Smooth muscle cell (in vitro differentiated cells): ENCODE results near the gene PRKCQ. TPM values are rescaled to one million over a fixed set of nuclear protein-coding genes. Genes with fewer than 3 reads are reported as not detected.

Source experiments
- DNase-seq: peaks from one replicate; lab custom pipeline; 2025; ENCODE audit not compliant: unreplicated experiment; lab: John Stamatoyannopoulos, UW
- H2AFZ ChIP-seq: fragments of 200-600 bp; sonication (generic); 2 replicates; pipeline ENCODE4 v1.6.0; 2016; ENCODE audit warnings: antibody characterized with exemption, low read depth, mild to moderate bottlenecking
- H3F3A ChIP-seq: fragments of 200-600 bp; sonication (generic); 2 replicates; pipeline ENCODE4 v1.6.0; 2017; ENCODE audit warnings: antibody characterized with exemption, low read depth
- H3K27ac ChIP-seq: fragments of 200-600 bp; sonication (generic); 2 replicates; pipeline ENCODE4 v1.5.1; 2016; ENCODE audit warnings: low read depth, mild to moderate bottlenecking
- H3K27me3 ChIP-seq: fragments of 200-600 bp; sonication (generic); 2 replicates; pipeline ENCODE4 v1.6.1; 2016; ENCODE audit warnings: low read depth, mild to moderate bottlenecking
- H3K36me3 ChIP-seq: fragments of 200-600 bp; sonication (generic); 2 replicates; pipeline ENCODE4 v1.5.1; 2016; ENCODE audit warnings: low read depth
- H3K4me1 ChIP-seq: fragments of 200-600 bp; sonication (generic); 2 replicates; pipeline ENCODE4 v1.5.1; 2016; ENCODE audit warnings: low read depth
- H3K4me2 ChIP-seq: fragments of 200-600 bp; sonication (generic); 2 replicates; pipeline ENCODE4 v1.6.0; 2016; ENCODE audit warnings: mild to moderate bottlenecking
- H3K4me3 ChIP-seq: fragments of 200-600 bp; sonication (generic); 2 replicates; pipeline ENCODE4 v1.5.1; 2016; ENCODE audit warnings: mild to moderate bottlenecking
- H3K79me2 ChIP-seq: fragments of 200-600 bp; sonication (generic); 2 replicates; pipeline ENCODE4 v1.6.0; 2016; ENCODE audit warnings: low read depth, mild to moderate bottlenecking
- H3K9ac ChIP-seq: fragments of 200-600 bp; sonication (generic); 2 replicates; pipeline ENCODE4 v1.6.0; 2016; ENCODE audit warnings: low read depth
- H3K9me3 ChIP-seq: fragments of 200-600 bp; sonication (generic); replicated peaks from 2 replicates; pipeline ENCODE4 v1.5.1; 2016; ENCODE audit warnings: low read depth
- H4K20me1 ChIP-seq: fragments of 200-600 bp; sonication (generic); 2 replicates; pipeline ENCODE4 v1.6.0; 2016; ENCODE audit warnings: low read depth
- WGBS: methylation state at CpG from one replicate; pipeline ENCODE4 v1.1.7; 2016; ENCODE audit warnings: low lambda C conversion rate; 5-methylcytosine and 5-hydroxymethylcytosine counted together
- polyA plus RNA-seq: library from polyadenylated mRNA; unstranded; fragments of >200 nt; fragmentation: Nextera tagmentation; extraction: Ambion mirVana; gene quantifications from 2 replicates; pipeline ENCODE4 v1.2.1, GENCODE V29; 2016
- total RNA-seq: library from RNA; depleted of rRNA; stranded (reverse); fragments of >200 nt; gene quantifications from 2 replicates; pipeline ENCODE4 v1.2.3, GENCODE V29; 2014
- TF ChIP-seq, protein P1 (sequence below): fragments of 200-600 bp; sonication (generic); IDR thresholded peaks from 2 replicates; pipeline ENCODE4 v1.5.1; 2017; ENCODE audit warnings: borderline replicate concordance, mild to moderate bottlenecking, antibody characterized with exemption; ENCODE audit not compliant: insufficient read depth, poor library complexity, severe bottlenecking

Gene PRKCQ
- total and polyA plus RNA-seq, 2 experiments from 2014 or later: 0.27 to 0.38 TPM

DNA sequence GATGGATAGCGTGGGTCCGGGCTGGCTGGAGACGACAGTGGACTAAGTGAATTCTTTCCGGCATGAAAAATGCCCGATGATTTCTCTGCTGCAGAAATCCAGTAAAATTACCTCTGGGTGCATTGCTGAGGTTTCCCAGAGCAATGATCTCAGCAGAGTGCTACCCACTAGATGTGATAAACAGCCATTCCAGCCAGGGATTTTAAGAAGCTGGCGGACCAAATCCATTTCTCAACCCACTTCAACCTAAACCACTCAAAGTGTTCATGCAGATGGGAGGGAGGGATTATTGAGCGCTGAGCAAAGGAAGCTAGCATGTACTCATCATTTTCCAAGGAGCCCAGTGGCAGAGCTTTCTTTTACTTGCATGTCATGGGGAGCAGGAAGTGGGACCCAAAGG, 116.7 kb downstream of the PRKCQ start:
- H3F3A ChIP-seq: no peaks in the 10 kb centered on the region
- H3K4me2 ChIP-seq: peak overlapping the region; percentile 48
- H2AFZ ChIP-seq: no peak overlapping the region
- peaks cover 8% of the 10 kb centered on the region for H3K27me3 ChIP-seq
- no peak overlapping the region for H3K9ac ChIP-seq
- no peaks in the 10 kb centered on the region for H3K9me3 ChIP-seq
- no peaks in the 10 kb centered on the region for H3K79me2 ChIP-seq
- 48% methylated on average over 7 of the region's 7 CpGs for WGBS
- H4K20me1 ChIP-seq: no peaks in the 10 kb centered on the region
- peaks cover 7% of the 10 kb centered on the region for H3K4me1 ChIP-seq
- TF ChIP-seq, protein P1, sequence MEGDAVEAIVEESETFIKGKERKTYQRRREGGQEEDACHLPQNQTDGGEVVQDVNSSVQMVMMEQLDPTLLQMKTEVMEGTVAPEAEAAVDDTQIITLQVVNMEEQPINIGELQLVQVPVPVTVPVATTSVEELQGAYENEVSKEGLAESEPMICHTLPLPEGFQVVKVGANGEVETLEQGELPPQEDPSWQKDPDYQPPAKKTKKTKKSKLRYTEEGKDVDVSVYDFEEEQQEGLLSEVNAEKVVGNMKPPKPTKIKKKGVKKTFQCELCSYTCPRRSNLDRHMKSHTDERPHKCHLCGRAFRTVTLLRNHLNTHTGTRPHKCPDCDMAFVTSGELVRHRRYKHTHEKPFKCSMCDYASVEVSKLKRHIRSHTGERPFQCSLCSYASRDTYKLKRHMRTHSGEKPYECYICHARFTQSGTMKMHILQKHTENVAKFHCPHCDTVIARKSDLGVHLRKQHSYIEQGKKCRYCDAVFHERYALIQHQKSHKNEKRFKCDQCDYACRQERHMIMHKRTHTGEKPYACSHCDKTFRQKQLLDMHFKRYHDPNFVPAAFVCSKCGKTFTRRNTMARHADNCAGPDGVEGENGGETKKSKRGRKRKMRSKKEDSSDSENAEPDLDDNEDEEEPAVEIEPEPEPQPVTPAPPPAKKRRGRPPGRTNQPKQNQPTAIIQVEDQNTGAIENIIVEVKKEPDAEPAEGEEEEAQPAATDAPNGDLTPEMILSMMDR: no peak
- no peaks in the 10 kb centered on the region for H3K36me3 ChIP-seq
- no peak for DNase-seq
- no peak overlapping the region for H3K4me3 ChIP-seq
- H3K27ac ChIP-seq: peak overlapping the region; percentile 53

DNA sequence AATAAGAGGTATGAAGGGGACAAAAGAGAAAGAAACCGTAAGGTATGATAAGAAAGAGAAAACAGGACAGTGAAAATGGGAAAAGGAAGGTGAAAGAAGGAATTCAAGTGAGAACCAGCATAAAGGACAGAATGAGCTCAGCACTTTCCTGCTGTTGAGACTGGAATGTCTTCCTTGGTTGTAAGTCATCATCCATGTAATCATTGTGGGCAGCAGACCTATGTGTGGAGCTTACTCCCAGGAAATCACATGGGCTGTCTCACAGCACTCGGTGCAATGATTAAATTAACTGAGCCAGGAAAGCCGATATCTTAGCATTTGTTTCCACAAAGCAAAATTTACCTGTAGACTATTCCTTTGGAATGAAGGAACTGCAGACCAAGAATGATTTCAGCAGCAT, 118.1 kb downstream of the PRKCQ start:
- H3F3A ChIP-seq: no peaks in the 10 kb centered on the region
- peak overlapping the region; percentile 48 for H3K4me2 ChIP-seq
- H3K4me3 ChIP-seq: no peak overlapping the region
- H3K79me2 ChIP-seq: no peaks in the 10 kb centered on the region
- H4K20me1 ChIP-seq: no peaks in the 10 kb centered on the region
- no peak overlapping the region for H2AFZ ChIP-seq
- H3K36me3 ChIP-seq: no peaks in the 10 kb centered on the region
- H3K27me3 ChIP-seq: peaks cover 6% of the 10 kb centered on the region
- H3K9me3 ChIP-seq: no peaks in the 10 kb centered on the region
- DNase-seq: no peak
- H3K4me1 ChIP-seq: peaks cover 7% of the 10 kb centered on the region
- peak overlapping the region; percentile 53 for H3K27ac ChIP-seq
- H3K9ac ChIP-seq: no peak overlapping the region
- TF ChIP-seq, protein P1: no peak
- 59% methylated on average over 3 of the region's 3 CpGs for WGBS

DNA sequence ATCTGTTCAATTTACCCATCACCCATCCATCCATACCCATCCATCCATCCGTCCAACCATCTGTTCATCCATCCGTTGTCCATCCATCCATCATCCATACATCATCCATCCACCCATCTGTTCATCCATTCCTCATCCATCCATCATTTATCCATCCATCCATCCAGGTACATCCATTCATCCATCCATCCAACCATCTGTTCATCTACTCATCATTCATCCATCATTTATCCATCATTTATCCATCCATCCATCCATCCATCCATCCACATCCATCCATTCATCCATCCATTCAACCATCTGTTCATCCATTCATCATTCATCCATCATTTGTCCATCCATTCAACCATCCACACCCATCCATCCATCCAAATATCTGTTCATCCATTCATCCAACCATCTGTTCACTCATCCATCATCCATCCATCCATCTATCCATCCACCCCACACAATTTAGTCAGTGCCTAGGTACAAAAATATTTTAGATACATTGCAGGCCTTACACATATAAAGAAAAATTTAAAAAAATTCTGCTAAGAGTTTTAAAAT, 119.1 kb downstream of the PRKCQ start:
- H3K27me3 ChIP-seq: no peaks in the 10 kb centered on the region
- WGBS: 80% methylated on average over 2 of the region's 2 CpGs
- no peak overlapping the region for H3K4me3 ChIP-seq

More for the DNA sequence above, 119.1 kb downstream of the PRKCQ start:
- H3K27ac ChIP-seq: no peak overlapping the region
- H3K9ac ChIP-seq: no peak overlapping the region
- no peaks in the 10 kb centered on the region for H3K9me3 ChIP-seq
- DNase-seq: no peak
- H3K79me2 ChIP-seq: no peaks in the 10 kb centered on the region
- H3K4me2 ChIP-seq: no peak overlapping the region
- H4K20me1 ChIP-seq: no peaks in the 10 kb centered on the region
- H3K4me1 ChIP-seq: peaks cover 7% of the 10 kb centered on the region
- no peaks in the 10 kb centered on the region for H3K36me3 ChIP-seq
- TF ChIP-seq, protein P1: no peak
- no peaks in the 10 kb centered on the region for H3F3A ChIP-seq
- H2AFZ ChIP-seq: no peak overlapping the region
